GM21737 (cell line): ENCODE data around the gene PCDHA1.
"Not testable (repeated sequence)": the region's sequence is repeated elsewhere in the genome, so short reads cannot be mapped to it uniquely, and the experiment has no call there.

Experiments used
- ATAC-seq: cut with Tn5 transposase; IDR thresholded peaks from one replicate; pipeline ENCODE4 v1.9.1; 2021; ENCODE audit warnings: mild to moderate bottlenecking, moderate library complexity; ENCODE audit not compliant: unreplicated experiment

Gene PCDHA1

GRCh38 chr5:140849831-140850634 is 64.1 kb downstream of the PCDHA1 start:
- not testable (repeated sequence) for ATAC-seq

GRCh38 chr5:140855772-140856674 is 70.1 kb downstream of the PCDHA1 start, which contains the start of gene PCDHA10:
Gene PCDHA10, plus strand, starts transcription at chr5:140855897. Its CDS starts 152 bp downstream, at chr5:140856049.
- no peak for ATAC-seq

- ATAC-seq: no peak
These were observed 71.4 kb downstream of the PCDHA1 start for GRCh38 chr5:140857177-140857986.

- ATAC-seq: no peak
These were observed 72.0 kb downstream of the PCDHA1 start for GRCh38 chr5:140857987-140858240.

- ATAC-seq: no peak
These were observed 76.7 kb downstream of the PCDHA1 start for GRCh38 chr5:140862441-140863295.

DNA sequence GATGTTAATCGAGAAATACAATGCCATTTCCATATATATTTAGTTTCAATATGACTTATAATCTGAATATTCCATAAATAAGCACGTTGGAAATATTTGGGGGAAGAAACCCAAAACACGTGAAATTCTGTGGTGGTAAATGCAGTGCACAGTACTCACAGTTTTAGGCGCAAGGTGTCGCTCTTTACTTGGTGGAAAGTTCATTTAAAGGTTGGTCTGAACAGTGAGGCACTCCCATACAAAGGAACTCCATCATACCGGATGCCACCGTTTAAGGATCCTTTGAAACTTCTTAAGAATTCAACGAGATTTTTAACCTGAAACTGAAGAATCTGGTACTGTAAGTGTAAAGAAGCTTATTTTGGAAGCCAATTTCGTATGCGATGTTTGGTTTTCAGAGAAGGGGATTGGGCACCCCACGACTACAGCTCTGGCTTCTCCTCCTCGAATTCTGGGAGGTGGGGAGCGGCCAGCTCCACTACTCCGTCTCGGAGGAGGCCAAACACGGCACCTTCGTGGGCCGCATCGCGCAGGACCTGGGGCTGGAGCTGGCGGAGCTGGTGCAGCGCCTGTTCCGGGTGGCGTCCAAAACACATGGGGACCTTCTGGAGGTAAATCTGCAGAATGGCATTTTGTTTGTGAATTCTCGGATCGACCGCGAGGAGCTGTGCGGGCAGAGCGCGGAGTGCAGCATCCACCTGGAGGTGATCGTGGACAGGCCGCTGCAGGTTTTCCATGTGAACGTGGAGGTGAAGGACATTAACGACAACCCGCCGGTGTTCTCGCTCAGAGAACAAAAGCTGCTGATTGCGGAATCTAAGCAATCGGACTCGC is 83.0 kb downstream of the PCDHA1 start, which contains the start of gene PCDHA11:
PCDHA11 (plus strand) TSS at position 237 of the 834 bp plus-strand sequence; CDS start at position 384, 147 bp downstream.
- ATAC-seq: no peak

DNA sequence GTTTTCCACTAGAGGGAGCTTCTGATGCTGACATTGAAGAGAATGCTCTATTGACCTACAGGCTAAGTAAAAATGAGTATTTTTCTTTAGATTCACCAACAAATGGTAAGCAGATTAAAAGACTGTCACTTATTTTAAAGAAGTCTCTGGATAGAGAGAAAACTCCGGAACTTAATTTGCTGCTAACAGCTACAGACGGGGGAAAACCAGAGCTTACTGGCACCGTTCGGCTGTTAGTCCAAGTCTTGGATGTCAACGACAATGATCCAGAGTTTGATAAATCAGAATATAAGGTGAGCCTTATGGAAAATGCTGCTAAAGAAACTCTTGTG is 83.6 kb downstream of the PCDHA1 start:
- ATAC-seq: no peak

DNA sequence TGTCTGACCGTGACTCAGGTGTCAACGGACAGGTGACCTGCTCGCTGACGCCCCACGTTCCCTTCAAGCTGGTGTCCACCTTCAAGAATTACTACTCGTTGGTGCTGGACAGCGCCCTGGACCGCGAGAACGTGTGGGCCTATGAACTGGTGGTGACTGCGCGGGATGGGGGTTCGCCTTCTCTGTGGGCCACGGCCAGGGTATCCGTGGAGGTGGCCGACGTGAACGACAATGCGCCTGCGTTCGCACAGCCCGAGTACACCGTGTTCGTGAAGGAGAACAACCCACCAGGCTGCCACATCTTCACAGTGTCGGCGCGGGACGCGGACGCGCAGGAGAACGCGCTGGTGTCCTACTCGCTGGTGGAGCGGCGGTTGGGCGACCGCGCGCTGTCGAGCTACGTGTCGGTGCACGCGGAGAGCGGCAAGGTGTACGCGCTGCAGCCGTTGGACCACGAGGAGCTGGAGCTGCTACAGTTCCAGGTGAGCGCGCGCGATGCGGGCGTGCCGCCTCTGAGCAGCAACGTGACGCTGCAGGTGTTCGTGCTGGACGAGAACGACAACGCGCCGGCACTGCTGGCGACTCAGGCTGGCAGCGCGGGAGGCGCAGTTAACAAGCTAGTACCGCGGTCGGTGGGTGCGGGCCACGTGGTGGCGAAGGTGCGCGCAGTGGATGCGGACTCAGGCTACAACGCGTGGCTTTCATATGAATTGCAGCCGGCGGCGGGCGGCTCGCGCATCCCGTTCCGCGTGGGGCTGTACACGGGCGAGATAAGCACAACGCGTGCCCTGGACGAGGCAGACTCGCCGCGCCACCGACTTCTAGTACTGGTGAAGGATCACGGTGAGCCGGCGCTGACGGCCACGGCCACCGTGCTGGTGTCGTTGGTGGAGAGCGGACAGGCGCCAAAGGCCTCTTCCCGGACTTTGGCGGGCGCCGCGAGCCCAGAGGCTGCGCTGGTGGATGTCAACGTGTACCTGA is 84.6 kb downstream of the PCDHA1 start:
- no peak for ATAC-seq

- ATAC-seq: no peak
These were observed 89.4 kb downstream of the PCDHA1 start, which contains the start of gene PCDHA12 for GRCh38 chr5:140875085-140876065. Gene PCDHA12, plus strand, starts transcription at chr5:140875308. Its CDS starts 165 bp downstream, at chr5:140875473.

GRCh38 chr5:140876541-140877261 is 90.8 kb downstream of the PCDHA1 start:
- ATAC-seq: not testable (repeated sequence)

DNA sequence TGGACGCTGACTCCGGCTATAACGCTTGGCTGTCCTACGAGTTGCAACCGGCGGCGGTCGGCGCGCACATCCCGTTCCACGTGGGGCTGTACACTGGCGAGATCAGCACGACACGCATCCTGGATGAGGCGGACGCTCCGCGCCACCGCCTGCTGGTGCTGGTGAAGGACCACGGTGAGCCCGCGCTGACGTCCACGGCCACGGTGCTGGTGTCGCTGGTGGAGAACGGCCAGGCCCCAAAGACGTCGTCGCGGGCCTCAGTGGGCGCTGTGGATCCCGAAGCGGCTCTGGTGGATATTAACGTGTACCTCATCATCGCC is 91.3 kb downstream of the PCDHA1 start:
- no peak for ATAC-seq

DNA sequence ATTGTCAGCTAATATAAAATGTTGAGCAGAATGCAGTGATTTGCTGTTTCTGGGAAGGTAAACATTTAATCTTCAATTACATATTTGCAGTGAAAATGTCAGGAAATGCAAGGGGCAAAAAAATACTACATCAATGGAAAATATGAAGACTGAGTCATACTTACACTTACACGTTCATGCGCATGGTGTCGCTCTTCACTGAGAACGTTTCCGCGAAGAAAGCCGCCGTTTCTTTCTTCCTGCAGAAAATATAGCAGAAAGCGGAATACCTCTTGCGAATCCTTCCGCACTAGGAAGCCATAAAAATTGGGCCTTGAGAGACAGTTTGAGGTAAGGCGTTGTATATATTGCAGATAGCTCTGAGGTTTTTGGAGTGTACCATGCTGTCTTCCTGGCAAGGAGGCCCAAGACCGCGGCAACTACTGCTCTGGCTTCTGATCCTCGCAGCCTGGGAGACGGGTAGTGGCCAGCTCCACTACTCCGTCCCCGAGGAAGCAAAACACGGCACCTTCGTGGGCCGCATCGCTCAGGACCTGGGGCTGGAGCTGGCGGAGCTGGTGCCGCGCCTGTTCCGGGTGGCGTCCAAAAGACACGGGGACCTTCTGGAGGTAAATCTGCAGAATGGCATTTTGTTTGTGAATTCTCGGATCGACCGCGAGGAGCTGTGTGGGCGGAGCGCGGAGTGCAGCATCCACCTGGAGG is 96.1 kb downstream of the PCDHA1 start, which contains the start of gene PCDHA13:
PCDHA13 (plus strand) TSS at position 236 of the 702 bp plus-strand sequence; CDS start at position 381, 145 bp downstream.
- no peak for ATAC-seq

DNA sequence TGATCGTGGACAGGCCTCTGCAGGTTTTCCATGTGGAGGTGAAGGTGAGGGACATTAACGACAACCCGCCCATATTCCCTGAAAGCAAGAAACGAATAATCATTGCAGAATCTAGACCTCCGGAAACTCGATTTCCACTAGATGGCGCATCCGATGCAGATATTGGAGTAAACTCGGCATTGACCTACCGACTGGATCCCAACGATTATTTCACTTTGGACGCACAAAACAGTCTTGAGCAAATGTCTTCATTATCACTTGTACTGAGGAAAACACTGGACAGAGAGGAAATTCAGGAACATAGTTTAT is 96.6 kb downstream of the PCDHA1 start:
- ATAC-seq: no peak

- ATAC-seq: no peak
These were observed 97.4 kb downstream of the PCDHA1 start for GRCh38 chr5:140883373-140883772.

DNA sequence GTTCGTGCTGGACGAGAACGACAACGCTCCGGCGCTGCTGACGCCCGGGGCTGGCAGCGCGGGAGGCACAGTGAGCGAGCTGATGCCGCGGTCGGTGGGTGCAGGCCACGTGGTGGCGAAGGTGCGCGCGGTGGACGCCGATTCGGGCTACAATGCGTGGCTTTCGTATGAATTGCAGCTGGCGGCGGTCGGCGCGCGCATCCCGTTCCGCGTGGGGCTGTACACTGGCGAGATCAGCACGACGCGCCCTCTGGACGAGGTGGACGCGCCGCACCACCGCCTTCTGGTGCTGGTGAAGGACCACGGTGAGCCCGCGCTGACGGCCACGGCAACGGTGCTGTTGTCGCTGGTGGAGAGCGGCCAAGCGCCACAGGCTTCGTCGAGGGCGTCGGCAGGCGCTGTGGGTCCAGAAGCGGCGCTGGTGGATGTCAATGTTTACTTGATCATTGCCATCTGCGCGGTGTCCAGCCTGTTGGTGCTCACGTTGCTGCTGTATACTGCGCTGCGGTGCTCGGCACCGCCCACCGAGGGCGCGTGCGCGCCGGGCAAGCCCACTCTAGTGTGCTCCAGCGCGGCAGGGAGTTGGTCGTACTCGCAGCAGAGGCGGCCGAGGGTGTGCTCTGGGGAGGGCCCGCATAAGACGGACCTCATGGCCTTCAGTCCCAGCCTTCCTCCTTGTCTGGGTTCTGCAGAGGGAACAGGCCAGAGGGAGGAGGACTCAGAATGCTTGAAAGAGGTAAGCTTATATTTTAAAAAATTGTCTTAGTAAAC is 98.2 kb downstream of the PCDHA1 start:
- ATAC-seq: no peak
